ENCODE results near the gene E2F6. TPM values are rescaled to one million over a fixed set of nuclear protein-coding genes. Genes with fewer than 3 reads are reported as not detected.

E2F6 gene
- total and polyA plus RNA-seq, 2 donors (not counting 3 experiments of a cell fraction or from before 2014, with no cell fraction given): 7.9 to 15.7 TPM

GRCh38 chr2:11422901-11423435 is 43.0 kb downstream of the E2F6 start:
- POLR2A ChIA-PET: no interaction called here
- H3K4me1 ChIP-seq (ENCODE audit: control insufficient read depth, extremely low read depth, insufficient read depth, low read length): no peaks in the 10 kb centered on the region
- CTCF ChIA-PET: interaction anchor here (1.6 to 2.7 kb wide), 3 partner anchors 11 to 183 kb away, joined by 4 to 13 read pairs (median 6); no protein-coding TSS in a partner anchor
- intact Hi-C loops (cut with micrococcal nuclease): no loop called here
- H3K27me3 ChIP-seq (ENCODE audit: control insufficient read depth in 2 of 2, insufficient read depth in 2 of 2, low read length in 2 of 2): no peaks in the 10 kb centered on the region
- H2AFZ ChIP-seq (ENCODE audit: low read depth, low read length): no peak overlapping the region
- H3K9me1 ChIP-seq (replicated peaks; ENCODE audit: control insufficient read depth, extremely low read depth, insufficient read depth, low read length): no peaks in the 10 kb centered on the region
- dilution Hi-C loops (cut with MboI; ENCODE audit: extremely low pct_ligation_motif_present, low sequenced_read_pairs): no loop called here
- TF ChIP-seq EZH2 (IDR thresholded peaks at IDR 0.05; ENCODE audit: borderline replicate concordance, low read depth, low read length, severe bottlenecking) (no peak), GATA2 (IDR thresholded peaks at IDR 0.05; ENCODE audit: insufficient read depth, insufficient read length, low read depth, low read length) (no peak), JUN (IDR thresholded peaks at IDR 0.05; ENCODE audit: borderline replicate concordance, insufficient read depth, insufficient read length, low read depth) (no peak), FOS (IDR thresholded peaks at IDR 0.05; ENCODE audit: borderline replicate concordance, insufficient read depth, low read length) (no peak), POLR2A (IDR thresholded peaks at IDR 0.05; ENCODE audit: low read depth, low read length) (no peak), POLR2AphosphoS5 (IDR thresholded peaks at IDR 0.05; ENCODE audit: insufficient read depth, low read depth, low read length) (no peak), MYC (IDR thresholded peaks at IDR 0.05; ENCODE audit: low read depth, low read length) (no peak)
- TF ChIP-seq, protein P1, sequence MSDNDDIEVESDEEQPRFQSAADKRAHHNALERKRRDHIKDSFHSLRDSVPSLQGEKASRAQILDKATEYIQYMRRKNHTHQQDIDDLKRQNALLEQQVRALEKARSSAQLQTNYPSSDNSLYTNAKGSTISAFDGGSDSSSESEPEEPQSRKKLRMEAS (IDR thresholded peaks at IDR 0.05; ENCODE audit: insufficient read depth, insufficient read length): no peak
- TF ChIP-seq, protein P2, sequence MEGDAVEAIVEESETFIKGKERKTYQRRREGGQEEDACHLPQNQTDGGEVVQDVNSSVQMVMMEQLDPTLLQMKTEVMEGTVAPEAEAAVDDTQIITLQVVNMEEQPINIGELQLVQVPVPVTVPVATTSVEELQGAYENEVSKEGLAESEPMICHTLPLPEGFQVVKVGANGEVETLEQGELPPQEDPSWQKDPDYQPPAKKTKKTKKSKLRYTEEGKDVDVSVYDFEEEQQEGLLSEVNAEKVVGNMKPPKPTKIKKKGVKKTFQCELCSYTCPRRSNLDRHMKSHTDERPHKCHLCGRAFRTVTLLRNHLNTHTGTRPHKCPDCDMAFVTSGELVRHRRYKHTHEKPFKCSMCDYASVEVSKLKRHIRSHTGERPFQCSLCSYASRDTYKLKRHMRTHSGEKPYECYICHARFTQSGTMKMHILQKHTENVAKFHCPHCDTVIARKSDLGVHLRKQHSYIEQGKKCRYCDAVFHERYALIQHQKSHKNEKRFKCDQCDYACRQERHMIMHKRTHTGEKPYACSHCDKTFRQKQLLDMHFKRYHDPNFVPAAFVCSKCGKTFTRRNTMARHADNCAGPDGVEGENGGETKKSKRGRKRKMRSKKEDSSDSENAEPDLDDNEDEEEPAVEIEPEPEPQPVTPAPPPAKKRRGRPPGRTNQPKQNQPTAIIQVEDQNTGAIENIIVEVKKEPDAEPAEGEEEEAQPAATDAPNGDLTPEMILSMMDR (IDR thresholded peaks at IDR 0.05; ENCODE audit: extremely low read depth in 1 of 2, insufficient read depth in 1 of 2, low read depth in 1 of 2, low read length in 2 of 2): no peak
- BruUV-seq (replicated peaks): no TSS peak
- DNase-seq (ENCODE audit: low read depth, low spot score) (no peak), FAIRE-seq (no peak)
- H3K9ac ChIP-seq (replicated peaks; ENCODE audit: extremely low read depth, insufficient read depth, low read length): no peak overlapping the region
- H3K79me2 ChIP-seq (ENCODE audit: control insufficient read depth, insufficient read depth, low read length): no peaks in the 10 kb centered on the region
- H3K4me2 ChIP-seq (ENCODE audit: insufficient read depth, low read length): no peak overlapping the region
- no peaks in the 10 kb centered on the region for H4K20me1 ChIP-seq (replicated peaks; ENCODE audit: control insufficient read depth, extremely low read depth, insufficient read depth, low read length)
- H3K4me3 ChIP-seq (replicated peaks in 1 of 3; ENCODE audit: insufficient read depth in 1 of 3, low read depth in 1 of 3, low read length in 3 of 3): no peak overlapping the region
- no peak overlapping the region for H3K27ac ChIP-seq (ENCODE audit: insufficient read depth, low read depth, low read length)
- H3K36me3 ChIP-seq (ENCODE audit: control insufficient read depth in 2 of 2, extremely low read depth in 1 of 2, insufficient read depth in 2 of 2, low read length in 2 of 2): no peaks in the 10 kb centered on the region
- no peaks in the 10 kb centered on the region for H3K9me3 ChIP-seq (replicated peaks; ENCODE audit: control insufficient read depth, insufficient read depth, low read length)
